HG02981 (cell line): Measurements from ENCODE around the gene MILR1.

Source experiments
- ATAC-seq: cut with Tn5 transposase; IDR thresholded peaks from one replicate; pipeline ENCODE4 v1.9.1; 2021; ENCODE audit warnings: mild to moderate bottlenecking, moderate library complexity; ENCODE audit not compliant: unreplicated experiment

Gene MILR1

GRCh38 chr17:64502021-64502420 lies 53.1 kb downstream of the MILR1 start:
- no peak for ATAC-seq

- no peak for ATAC-seq
Measured at GRCh38 chr17:64502809-64503208, 53.9 kb downstream of the MILR1 start.

GRCh38 chr17:64503341-64503740 lies 54.4 kb downstream of the MILR1 start:
- ATAC-seq: no peak

- no peak for ATAC-seq
Measured at GRCh38 chr17:64503821-64504768, 55.2 kb downstream of the MILR1 start.

GRCh38 chr17:64504769-64505339 lies 55.9 kb downstream of the MILR1 start:
- ATAC-seq: no peak

- peak; percentile 21 for ATAC-seq
Measured at GRCh38 chr17:64505340-64506200, 56.7 kb downstream of the MILR1 start.

- ATAC-seq: peak; percentile 54
Measured at GRCh38 chr17:64506201-64506575, 57.3 kb downstream of the MILR1 start, which contains the start of gene DDX5. Gene DDX5 (minus strand): TSS chr17:64506289. CDS start chr17:64506119, 170 bp downstream.

- peak; percentile 56 for ATAC-seq
Measured at GRCh38 chr17:64506576-64507412, 57.9 kb downstream of the MILR1 start, which contains the start of gene CEP95. Gene CEP95 (plus strand): TSS chr17:64506977. CDS start chr17:64507098, 121 bp downstream.

- peak; percentile 19 for ATAC-seq
Measured at GRCh38 chr17:64507413-64507782, 58.5 kb downstream of the MILR1 start.

GRCh38 chr17:64508683-64509082 lies 59.8 kb downstream of the MILR1 start:
- ATAC-seq: no peak

GRCh38 chr17:64509179-64509578 lies 60.3 kb downstream of the MILR1 start:
- ATAC-seq: no peak

- ATAC-seq: no peak
Measured at GRCh38 chr17:64515419-64515818, 66.5 kb downstream of the MILR1 start.

GRCh38 chr17:64515829-64516228 lies 66.9 kb downstream of the MILR1 start:
- ATAC-seq: no peak
